GM19025 (cell line): ENCODE measurements around the gene SLC47A1.
"Not testable (repeated sequence)": the region's sequence is repeated elsewhere in the genome, so short reads cannot be mapped to it uniquely, and the experiment has no call there.

Experiments
- ATAC-seq: cut with Tn5 transposase; IDR thresholded peaks from one replicate; pipeline ENCODE4 v1.9.1; 2021; ENCODE audit warnings: mild to moderate bottlenecking, low read depth, moderate library complexity; ENCODE audit not compliant: unreplicated experiment

Gene SLC47A1

GRCh38 chr17:19533718-19534561 is at the start of gene SLC47A1:
Gene SLC47A1, plus strand, starts transcription at chr17:19533854. Its CDS starts 86 bp downstream, at chr17:19533940.
- no peak for ATAC-seq

- ATAC-seq, result no peak
Observed at GRCh38 chr17:19485800-19486340, 47.8 kb upstream of the SLC47A1 start.

GRCh38 chr17:19486351-19487023 is 47.2 kb upstream of the SLC47A1 start:
- ATAC-seq, result no peak

GRCh38 chr17:19487024-19487600 is 46.5 kb upstream of the SLC47A1 start:
- ATAC-seq, result no peak

- no peak for ATAC-seq
Observed at GRCh38 chr17:19492141-19492540, 41.5 kb upstream of the SLC47A1 start.

- ATAC-seq, result no peak
Observed at GRCh38 chr17:19494961-19495806, 38.5 kb upstream of the SLC47A1 start.

GRCh38 chr17:19495828-19496528 is 37.7 kb upstream of the SLC47A1 start:
- ATAC-seq, result no peak

- ATAC-seq, result no peak
Observed at GRCh38 chr17:19497624-19498023, 36.0 kb upstream of the SLC47A1 start.

- no peak for ATAC-seq
Observed at GRCh38 chr17:19501219-19501618, 32.4 kb upstream of the SLC47A1 start.

GRCh38 chr17:19502517-19502916 is 31.1 kb upstream of the SLC47A1 start:
- no peak for ATAC-seq

GRCh38 chr17:19505561-19505960 is 28.1 kb upstream of the SLC47A1 start:
- ATAC-seq, result not testable (repeated sequence)

GRCh38 chr17:19507775-19508576 is 25.7 kb upstream of the SLC47A1 start:
- peak; percentile 60 for ATAC-seq

- no peak for ATAC-seq
Observed at GRCh38 chr17:19508577-19508867, 25.1 kb upstream of the SLC47A1 start.

- not testable (repeated sequence) for ATAC-seq
Observed at GRCh38 chr17:19509281-19509852, 24.3 kb upstream of the SLC47A1 start.

- no peak for ATAC-seq
Observed at GRCh38 chr17:19510903-19511302, 22.8 kb upstream of the SLC47A1 start.

GRCh38 chr17:19513897-19514488 is 19.7 kb upstream of the SLC47A1 start:
- ATAC-seq, result no peak

- no peak for ATAC-seq
Observed at GRCh38 chr17:19517699-19518098, 16.0 kb upstream of the SLC47A1 start.
